ENCODE results near the gene ANKRD55. TPM values are rescaled to one million over a fixed set of nuclear protein-coding genes. Genes with fewer than 3 reads are reported as not detected.
A peak's percentile ranks its signal among the peaks of the same experiment; 100 is the strongest.

The ANKRD55 gene
- total and polyA plus RNA-seq, 2 of the 8 experiments (the other 6 are each of a cell fraction or from before 2014, with no cell fraction given): not detected

GRCh38 chr5:56270058-56270457, 36.9 kb upstream of the ANKRD55 start:
- Histone ChIP-seq H3K4ac (replicated peaks; ENCODE audit: insufficient read length, low read depth, low read length) (no peak overlapping the region), H2BK20ac (ENCODE audit: low read length) (no peak overlapping the region), H4K91ac (replicated peaks; ENCODE audit: insufficient read length, low read length) (no peak overlapping the region), H3K23ac (ENCODE audit: insufficient read length) (no peak overlapping the region), H3K18ac (ENCODE audit: extremely low read depth, low read length) (no peak overlapping the region), H3K56ac (replicated peaks; ENCODE audit: insufficient read length, low read depth, low read length) (no peak overlapping the region), H2BK12ac (ENCODE audit: low read depth, low read length) (no peak overlapping the region), H2AFZ (ENCODE audit: low read length) (no peak overlapping the region), H2BK5ac (ENCODE audit: low read depth, low read length) (no peak overlapping the region), H3K4me1 (replicated peaks in 1 of 4; ENCODE audit: control insufficient read depth in 3 of 4, insufficient read depth in 4 of 4, low read length in 3 of 4) (no peaks in the 10 kb centered on the region), H3K27me3 (replicated peaks in 1 of 4; ENCODE audit: control insufficient read depth in 3 of 4, extremely low read depth in 1 of 4, insufficient read depth in 3 of 4, low read length in 3 of 4) (no peaks in the 10 kb centered on the region), H3K27ac (ENCODE audit: low read depth, low read length) (no peak overlapping the region), H3K14ac (ENCODE audit: insufficient read length) (no peak overlapping the region), H3K23me2 (ENCODE audit: low read depth, low read length) (no peaks in the 10 kb centered on the region; the same call in 1 of the 2 replicates), H4K5ac (ENCODE audit: insufficient read length, low read depth, low read length) (no peak overlapping the region), H2BK15ac (ENCODE audit: low read length) (no peak overlapping the region), H3K36me3 (ENCODE audit: control insufficient read depth in 2 of 4, insufficient read depth in 4 of 4, low read length in 3 of 4) (no peaks in the 10 kb centered on the region), H4K8ac (ENCODE audit: extremely low read depth, insufficient read depth, low read length) (no peak overlapping the region), H3K9me3 (ENCODE audit: insufficient read depth in 2 of 2, low read depth in 1 of 2, low read length in 1 of 2) (no peaks in the 10 kb centered on the region), H3K79me2 (ENCODE audit: control insufficient read depth in 1 of 2, insufficient read depth in 2 of 2, low read length in 2 of 2) (no peaks in the 10 kb centered on the region), H4K20me1 (replicated peaks in 1 of 2; ENCODE audit: control insufficient read depth in 1 of 2, insufficient read depth in 2 of 2, low read length in 2 of 2) (no peaks in the 10 kb centered on the region), H2AK5ac (ENCODE audit: low read depth, low read length) (no peak overlapping the region), H3K9ac (replicated peaks in 1 of 4; ENCODE audit: extremely low read depth in 1 of 4, low read depth in 3 of 4, low read length in 3 of 4) (no peak overlapping the region; a peak in 1 of 7 replicates), H3K79me1 (ENCODE audit: low read depth, low read length) (no peaks in the 10 kb centered on the region), H2BK120ac (replicated peaks; ENCODE audit: low read depth, low read length) (no peak overlapping the region), H3K4me3 (ENCODE audit: extremely low read depth in 1 of 4, insufficient read depth in 2 of 4, low read depth in 3 of 4, low read length in 4 of 4) (no peak overlapping the region), H3K4me2 (ENCODE audit: insufficient read depth in 1 of 2, low read depth in 2 of 2, low read length in 2 of 2) (no peak overlapping the region)
- no peak for FAIRE-seq
- 91% methylated on average over 6 of the region's 6 CpGs; no CpG with 5 or more reads in 1 of the 2 experiments for WGBS, 2 experiments (ENCODE audit: extremely low coverage in 1 of 2, insufficient coverage in 1 of 2, insufficient read length in 1 of 2, insufficient replicate concordance in 2 of 2, low coverage in 1 of 2, low lambda C conversion rate in 2 of 2, missing lambda C conversion rate in 1 of 2)
- CTCF ChIA-PET (ENCODE audit: partially characterized antibody): interaction anchor here (0.6 to 5.4 kb wide), 33 partner anchors 12 to 681 kb away, joined by 3 to 146 read pairs (median 4); no protein-coding TSS in a partner anchor
- no peak for DNase-seq (ENCODE audit: low read depth in 1 of 2, low spot score in 2 of 2)
- POLR2A ChIA-PET (ENCODE audit: partially characterized antibody): no interaction called here
- TF ChIP-seq CEBPB (IDR thresholded peaks at IDR 0.05; ENCODE audit: low read depth, low read length) (no peak), CTBP2 (IDR thresholded peaks at IDR 0.05; ENCODE audit: borderline replicate concordance, insufficient read depth, insufficient read length, low read length) (no peak), NRF1 (IDR thresholded peaks at IDR 0.05; ENCODE audit: low read depth, low read length) (no peak), MAX (IDR thresholded peaks at IDR 0.05) (no peak), CHD2 (IDR thresholded peaks at IDR 0.05; ENCODE audit: low read length) (no peak), KDM4A (IDR thresholded peaks at IDR 0.05; ENCODE audit: low read depth, low read length, severe bottlenecking) (no peak), NANOG (IDR thresholded peaks at IDR 0.05; ENCODE audit: insufficient read depth, low read depth, low read length, poor library complexity, severe bottlenecking) (no peak), KDM5A (IDR thresholded peaks at IDR 0.05; ENCODE audit: low read length) (no peak), YY1 (IDR thresholded peaks at IDR 0.05; ENCODE audit: low read depth, low read length) (no peak), CTCF (IDR thresholded peaks at IDR 0.05; ENCODE audit: control extremely low read depth in 1 of 3, insufficient read depth in 1 of 3, low read depth in 1 of 3, low read length in 3 of 3) (peak in 1 of 3 experiments; percentile 15; a peak in 1 of 4 replicates), SIX5 (IDR thresholded peaks at IDR 0.05; ENCODE audit: low read depth, low read length) (no peak), GTF2F1 (IDR thresholded peaks at IDR 0.05; ENCODE audit: borderline replicate concordance, low read depth, low read length) (no peak)
